GM12873 (cell line): ENCODE measurements around the gene RNF167.

ENCODE experiments used
- TF ChIP-seq, protein P1 (sequence below): IDR thresholded peaks from 2 replicates; pipeline ENCODE4 v1.5.1; 2012; ENCODE audit warnings: low read depth, mild to moderate bottlenecking, moderate library complexity, low read length, control low read depth; ENCODE audit not compliant: insufficient read depth; ENCODE audit errors: missing control alignments

Gene RNF167

DNA sequence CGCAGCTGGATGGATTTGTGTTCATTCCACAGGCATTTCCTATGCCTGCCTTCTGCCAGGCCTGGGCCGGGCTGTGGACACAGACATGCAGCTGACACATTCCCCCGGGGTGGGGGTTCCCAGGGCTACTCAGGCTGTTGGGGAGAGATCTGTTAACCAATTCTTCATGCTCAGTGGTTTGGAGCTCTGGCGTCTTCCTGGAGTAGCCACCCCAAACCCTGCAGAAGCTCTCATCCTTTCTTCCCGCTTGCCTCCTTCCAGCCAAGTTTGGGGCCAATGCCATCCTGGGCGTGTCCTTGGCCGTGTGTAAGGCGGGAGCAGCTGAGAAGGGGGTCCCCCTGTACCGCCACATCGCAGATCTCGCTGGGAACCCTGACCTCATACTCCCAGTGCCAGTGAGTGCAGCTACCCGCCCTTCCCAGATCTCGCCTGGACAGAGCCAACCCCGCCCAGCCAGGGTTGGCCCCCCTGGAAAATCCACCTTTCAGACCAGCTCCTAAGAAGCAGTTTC is 13.4 kb downstream of the RNF167 start:
- TF ChIP-seq, protein P1, sequence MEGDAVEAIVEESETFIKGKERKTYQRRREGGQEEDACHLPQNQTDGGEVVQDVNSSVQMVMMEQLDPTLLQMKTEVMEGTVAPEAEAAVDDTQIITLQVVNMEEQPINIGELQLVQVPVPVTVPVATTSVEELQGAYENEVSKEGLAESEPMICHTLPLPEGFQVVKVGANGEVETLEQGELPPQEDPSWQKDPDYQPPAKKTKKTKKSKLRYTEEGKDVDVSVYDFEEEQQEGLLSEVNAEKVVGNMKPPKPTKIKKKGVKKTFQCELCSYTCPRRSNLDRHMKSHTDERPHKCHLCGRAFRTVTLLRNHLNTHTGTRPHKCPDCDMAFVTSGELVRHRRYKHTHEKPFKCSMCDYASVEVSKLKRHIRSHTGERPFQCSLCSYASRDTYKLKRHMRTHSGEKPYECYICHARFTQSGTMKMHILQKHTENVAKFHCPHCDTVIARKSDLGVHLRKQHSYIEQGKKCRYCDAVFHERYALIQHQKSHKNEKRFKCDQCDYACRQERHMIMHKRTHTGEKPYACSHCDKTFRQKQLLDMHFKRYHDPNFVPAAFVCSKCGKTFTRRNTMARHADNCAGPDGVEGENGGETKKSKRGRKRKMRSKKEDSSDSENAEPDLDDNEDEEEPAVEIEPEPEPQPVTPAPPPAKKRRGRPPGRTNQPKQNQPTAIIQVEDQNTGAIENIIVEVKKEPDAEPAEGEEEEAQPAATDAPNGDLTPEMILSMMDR = no peak

DNA sequence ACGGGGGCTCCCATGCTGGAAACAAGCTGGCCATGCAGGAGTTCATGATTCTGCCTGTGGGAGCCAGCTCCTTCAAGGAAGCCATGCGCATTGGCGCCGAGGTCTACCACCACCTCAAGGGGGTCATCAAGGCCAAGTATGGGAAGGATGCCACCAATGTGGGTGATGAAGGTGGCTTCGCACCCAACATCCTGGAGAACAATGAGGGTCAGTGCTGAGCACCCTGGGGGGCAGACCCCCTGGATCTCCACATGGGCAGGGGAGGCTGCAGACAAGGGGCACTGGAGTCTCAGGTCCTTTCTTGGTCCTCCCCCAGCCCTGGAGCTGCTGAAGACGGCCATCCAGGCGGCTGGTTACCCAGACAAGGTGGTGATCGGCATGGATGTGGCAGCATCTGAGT is 15.0 kb downstream of the RNF167 start:
- TF ChIP-seq, protein P1 = no peak

DNA sequence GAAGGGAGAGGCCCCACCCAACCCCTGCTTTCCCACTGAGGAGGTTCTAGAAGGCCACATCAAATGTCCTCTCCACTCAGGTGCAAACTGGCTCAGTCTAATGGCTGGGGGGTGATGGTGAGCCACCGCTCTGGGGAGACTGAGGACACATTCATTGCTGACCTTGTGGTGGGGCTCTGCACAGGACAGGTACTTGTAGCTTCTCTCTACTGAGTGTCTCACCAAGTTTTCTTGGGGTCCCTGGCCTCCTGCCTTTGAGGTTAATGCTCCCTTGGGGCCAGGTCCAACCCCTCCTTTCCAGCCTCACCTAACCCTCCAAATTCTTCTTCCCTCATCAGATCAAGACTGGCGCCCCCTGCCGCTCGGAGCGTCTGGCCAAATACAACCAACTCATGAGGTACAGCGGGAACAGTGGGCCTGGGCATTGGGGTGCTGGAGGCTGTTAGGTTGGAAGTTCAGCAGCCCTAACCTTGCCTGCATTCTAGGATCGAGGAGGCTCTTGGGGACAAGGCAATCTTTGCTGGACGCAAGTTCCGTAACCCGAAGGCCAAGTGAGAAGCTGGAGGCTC is 16.5 kb downstream of the RNF167 start:
- TF ChIP-seq, protein P1 = peak; percentile 28

DNA sequence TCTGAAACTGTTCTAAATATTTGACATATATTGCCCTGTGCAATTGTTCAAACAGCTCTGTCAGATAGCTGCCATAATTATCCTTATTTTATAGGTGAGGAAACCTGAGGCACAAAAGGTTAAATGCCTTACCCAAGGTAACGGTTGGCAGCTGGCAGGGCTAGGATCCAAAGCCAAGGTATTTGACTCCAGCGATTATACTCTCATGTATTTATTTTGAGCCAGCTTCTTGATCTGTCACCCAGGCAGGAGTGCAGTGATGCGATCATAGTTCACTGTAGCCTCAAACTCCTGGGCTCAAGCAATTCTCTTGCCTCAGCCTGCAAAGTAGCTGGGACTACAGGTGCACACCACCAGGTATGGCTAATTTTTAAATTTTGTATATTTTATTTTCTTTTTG is 18.0 kb downstream of the RNF167 start:
- TF ChIP-seq, protein P1 = no peak

DNA sequence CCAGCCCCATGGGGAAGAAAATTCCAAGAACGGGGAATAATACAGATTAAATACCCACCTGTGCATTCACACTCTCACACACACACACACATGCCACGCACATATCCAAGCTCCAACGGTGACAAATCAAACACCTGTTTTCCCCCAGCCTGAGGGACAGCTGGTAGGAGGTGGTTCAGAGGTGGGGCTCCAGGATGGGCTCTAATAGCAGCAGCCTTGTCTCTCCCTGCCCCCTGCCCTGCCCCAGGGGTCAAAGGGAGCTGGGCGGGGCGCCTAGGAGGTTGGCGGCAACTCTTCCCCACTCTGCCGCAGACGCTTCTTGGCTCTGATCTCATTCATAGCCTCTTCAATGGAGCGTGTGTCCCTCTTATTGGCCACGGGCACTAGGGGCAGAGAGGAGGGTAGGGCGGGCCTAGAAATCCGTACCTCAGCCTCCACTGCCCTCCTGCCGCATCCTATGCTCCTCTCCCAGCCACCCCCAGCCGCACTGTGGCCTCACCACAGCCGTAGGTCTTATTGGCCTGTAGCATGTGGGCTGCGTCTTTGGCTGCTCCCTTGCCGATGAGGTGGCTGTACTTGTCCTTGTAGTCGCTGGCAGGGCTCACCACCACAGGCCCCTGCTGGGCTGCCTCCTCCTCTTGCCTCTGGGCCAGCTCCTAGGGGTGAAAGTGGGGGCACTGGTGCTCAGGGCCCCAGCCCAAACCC is 19.3 kb downstream of the RNF167 start:
- TF ChIP-seq, protein P1 = no peak

DNA sequence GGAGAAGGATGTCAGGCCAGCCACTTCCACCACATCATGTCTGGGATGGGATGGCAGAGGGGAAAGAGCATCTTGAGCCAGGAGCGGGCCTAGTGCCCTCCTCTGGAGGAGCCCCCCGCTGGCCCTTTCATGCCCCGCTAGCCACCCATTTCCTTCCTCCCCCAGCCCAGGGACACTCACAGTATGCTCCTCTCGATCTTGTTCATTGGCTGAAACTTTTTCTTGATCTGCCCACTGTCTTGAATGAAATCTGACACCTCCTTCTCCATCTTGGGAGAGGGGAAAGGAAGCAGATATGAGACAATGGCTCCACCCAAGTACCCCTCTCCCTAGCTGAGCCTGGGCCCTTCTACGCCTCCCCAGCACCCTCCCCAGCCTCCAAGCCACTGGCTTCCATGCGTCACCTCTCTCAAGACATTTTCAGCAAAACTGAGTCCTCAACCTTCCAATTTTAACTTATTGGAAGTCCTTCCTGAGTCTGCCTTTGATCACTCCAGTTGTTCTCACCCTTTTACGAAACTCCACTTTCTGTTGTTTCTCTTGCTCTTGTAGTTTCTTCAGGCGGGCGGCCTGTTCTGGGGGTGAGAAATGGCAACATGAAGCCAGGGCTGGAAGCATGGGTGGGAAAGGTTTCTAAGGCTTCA is 20.3 kb downstream of the RNF167 start:
- TF ChIP-seq, protein P1 = no peak

DNA sequence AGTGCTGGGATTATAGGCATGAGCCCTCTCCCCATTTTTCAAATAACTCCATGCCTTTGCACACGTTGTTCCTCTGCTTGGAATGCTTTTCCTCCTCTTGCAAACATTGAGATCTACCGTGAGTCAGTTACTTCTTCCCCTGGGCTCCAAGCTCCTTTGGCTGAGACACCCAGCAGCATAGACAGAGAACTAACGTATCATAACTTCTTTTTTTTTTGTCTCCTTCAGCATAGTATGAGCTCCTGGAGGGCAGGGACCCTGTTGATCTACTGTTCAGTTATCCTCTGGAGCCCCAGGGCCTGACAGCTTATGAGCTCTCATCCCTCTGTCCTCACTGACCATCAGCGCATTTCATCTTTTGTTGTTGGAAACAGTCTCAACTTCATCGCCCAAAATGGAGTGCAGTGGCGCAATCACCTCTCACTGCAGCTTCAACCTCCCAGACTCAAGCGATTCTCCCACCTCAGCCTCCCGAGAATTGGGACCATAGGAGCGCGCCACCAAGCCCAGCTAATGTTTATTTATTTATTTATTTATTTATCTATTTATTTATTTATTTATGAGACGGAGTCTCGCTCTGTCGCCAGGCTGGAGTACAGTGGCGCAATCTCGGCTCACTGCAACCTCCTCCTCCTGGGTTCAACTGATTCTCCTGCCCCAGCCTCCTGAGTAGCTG is 25.4 kb downstream of the RNF167 start:
- TF ChIP-seq, protein P1 = no peak
